SK-N-SH (cell line): Measurements from ENCODE around the gene CCDC192. TPM values are rescaled to one million over a fixed set of nuclear protein-coding genes. Genes with fewer than 3 reads are reported as not detected.
"Not testable (repeated sequence)": the region's sequence is repeated elsewhere in the genome, so short reads cannot be mapped to it uniquely, and the experiment has no call there.

Experiments
- CTCF ChIA-PET: fragments of 300-600, 350-600 bp; formaldehyde crosslinking; extraction: SDS; loops from one replicate; lab custom pipeline; 2021; lab: Yijun Ruan, JAX
- POLR2A ChIA-PET: fragments of 350-600 bp; sonication (Branson Sonifier 250); formaldehyde crosslinking; extraction: SDS; loops from one replicate; lab custom pipeline; 2020; ENCODE audit warnings: antibody characterized with exemption, inconsistent platforms; lab: Yijun Ruan, JAX
- DNase-seq: peaks from one replicate; pipeline ENCODE4 v3.0.0; 2012
- H2AFZ ChIP-seq: fragments of 200-600 bp; sonication (generic); 2 replicates; pipeline ENCODE4 v1.8.1; 2016; ENCODE audit warnings: antibody characterized with exemption, mild to moderate bottlenecking, low read depth
- H3F3A ChIP-seq: fragments of 200-600 bp; sonication (generic); replicated peaks from 2 replicates; pipeline ENCODE3; 2016; ENCODE audit warnings: antibody characterized with exemption, mild to moderate bottlenecking; ENCODE audit not compliant: insufficient read depth
- H3K27ac ChIP-seq, 2 experiments: fragments of 200-500 bp in 1 of 2; fragments of 200-600 bp in 1 of 2; sonication (Bioruptor generic) in 1 of 2; sonication (generic), shearing (Covaris generic) in 1 of 2; 2 replicates each; pipeline versions ENCODE4 v1.5.1 to v1.6.1; 2014 to 2016; ENCODE audit warnings: low read depth in 2 of 2, inconsistent platforms in 1 of 2, low read length in 1 of 2, mild to moderate bottlenecking in 1 of 2, mixed read lengths in 1 of 2
- H3K27me3 ChIP-seq: fragments of 200-600 bp; sonication (generic), shearing (Covaris generic); 2 replicates; pipeline ENCODE4 v1.6.1; 2016; ENCODE audit warnings: mixed run types; ENCODE audit not compliant: insufficient read depth
- H3K36me3 ChIP-seq, 2 experiments: fragments of 200-500 bp in 1 of 2; fragments of 200-600 bp in 1 of 2; sonication (Bioruptor generic) in 1 of 2; sonication (generic) in 1 of 2; replicated peaks in 1 of 2; 2 replicates each; pipeline versions ENCODE3 to v1.5.1; 2014 to 2016; ENCODE audit warnings: low read length in 1 of 2, mild to moderate bottlenecking in 1 of 2; ENCODE audit not compliant: insufficient read depth in 2 of 2, control insufficient read depth in 1 of 2
- H3K4me1 ChIP-seq, 2 experiments: fragments of 200-500 bp in 1 of 2; fragments of 200-600 bp in 1 of 2; sonication (Bioruptor generic) in 1 of 2; sonication (generic), shearing (Covaris generic) in 1 of 2; 2 replicates each; pipeline versions ENCODE4 v1.5.1 to v1.6.1; 2014 to 2016; ENCODE audit warnings: low read depth in 1 of 2, low read length in 1 of 2, mixed run types in 1 of 2; ENCODE audit not compliant: insufficient read depth in 2 of 2, control insufficient read depth in 1 of 2
- H3K4me2 ChIP-seq: fragments of 200-600 bp; sonication (generic), shearing (Covaris generic); 2 replicates; pipeline ENCODE4 v1.6.1; 2017; ENCODE audit warnings: mixed run types
- H3K4me3 ChIP-seq, 2 experiments: fragments of 200-500 bp in 1 of 2; fragments of 200-600 bp in 1 of 2; sonication (Bioruptor generic) in 1 of 2; sonication (generic), shearing (Covaris generic) in 1 of 2; 2 replicates each; pipeline versions ENCODE4 v1.5.1 to v1.8.1; 2014 to 2016; ENCODE audit warnings: low read depth in 2 of 2, inconsistent platforms in 1 of 2, low read length in 1 of 2, mild to moderate bottlenecking in 1 of 2, mixed read lengths in 1 of 2, moderate library complexity in 1 of 2
- H3K79me2 ChIP-seq: fragments of 200-600 bp; sonication (generic); 2 replicates; pipeline ENCODE4 v1.8.1; 2017; ENCODE audit warnings: mild to moderate bottlenecking; ENCODE audit not compliant: insufficient read depth
- H3K9ac ChIP-seq: fragments of 200-600 bp; sonication (generic); 2 replicates; pipeline ENCODE4 v1.6.1; 2017; ENCODE audit warnings: mixed run types
- H3K9me2 ChIP-seq: fragments of 200-600 bp; sonication (generic); 2 replicates; pipeline ENCODE4 v1.6.1; 2017; ENCODE audit warnings: mixed run types
- H3K9me3 ChIP-seq: fragments of 200-600 bp; sonication (generic); 2 replicates; pipeline ENCODE4 v1.6.1; 2017; ENCODE audit warnings: mixed run types, mild to moderate bottlenecking, moderate library complexity
- H4K20me1 ChIP-seq: fragments of 200-600 bp; sonication (generic); 2 replicates; pipeline ENCODE4 v1.6.1; 2017; ENCODE audit warnings: mild to moderate bottlenecking, mixed run types; ENCODE audit not compliant: insufficient read depth
- CTCF ChIP-seq: fragments of 200-600 bp; sonication (generic); IDR thresholded peaks from 2 replicates; pipeline ENCODE4 v1.6.1; 2017; ENCODE audit warnings: antibody characterized with exemption, mild to moderate bottlenecking, moderate library complexity
- FOXJ3 ChIP-seq: sonication (generic); formaldehyde crosslinking; IDR thresholded peaks from 2 replicates; pipeline ENCODE4 v1.5.1; 2020; ENCODE audit warnings: mild to moderate bottlenecking, missing genetic modification reagents
- MXI1 ChIP-seq: IDR thresholded peaks from 2 replicates; pipeline ENCODE4 v1.6.1; 2012; ENCODE audit warnings: mild to moderate bottlenecking, low read depth, low read length, improper control_type of control experiment
- PBX3 ChIP-seq: IDR thresholded peaks from 2 replicates; pipeline ENCODE4; 2012
- RCOR1 ChIP-seq: fragments of 150-350 bp; IDR thresholded peaks from 2 replicates; pipeline ENCODE4 v1.6.1; 2017; ENCODE audit warnings: antibody characterized with exemption, low read length
- RFX5 ChIP-seq: IDR thresholded peaks from 2 replicates; pipeline ENCODE4 v1.6.1; 2012; ENCODE audit warnings: mild to moderate bottlenecking, improper control_type of control experiment, low read length
- SMC3 ChIP-seq: IDR thresholded peaks from 2 replicates; pipeline ENCODE4 v1.6.1; 2012; ENCODE audit warnings: low read depth, low read length, improper control_type of control experiment
- TEAD4 ChIP-seq: IDR thresholded peaks from 2 replicates; pipeline ENCODE4 v1.4.0; 2012; ENCODE audit warnings: mild to moderate bottlenecking, borderline replicate concordance; ENCODE audit not compliant: insufficient read depth
- WGBS: methylation state at CpG from one replicate; pipeline ENCODE4 v1.1.6; 2017; ENCODE audit warnings: low lambda C conversion rate; 5-methylcytosine and 5-hydroxymethylcytosine counted together
- polyA plus RNA-seq, 3 experiments: library from polyadenylated mRNA; depleted of rRNA; stranded (reverse); fragments of >200 nt; gene quantifications; 2 replicates each; pipeline ENCODE4 v1.2.3, GENCODE V29; 2012
- TF ChIP-seq, protein P1 (sequence below): IDR thresholded peaks from 2 replicates; pipeline ENCODE4 v1.6.1; 2012; ENCODE audit warnings: mild to moderate bottlenecking, low read depth, low read length, moderate library complexity
- TF ChIP-seq, protein P2 (sequence below): IDR thresholded peaks from 2 replicates; pipeline ENCODE4 v1.4.0; 2012; ENCODE audit warnings: low read depth, borderline replicate concordance

The CCDC192 gene
- polyA plus RNA-seq, 1 of the 3 experiments (the other 2 are of a cell fraction) = not detected

- H3K9me2 ChIP-seq = no peaks in the 10 kb centered on the region
- peaks cover 11% of the 10 kb centered on the region; the same call in 1 of the 2 replicates for H3K9me3 ChIP-seq
- H4K20me1 ChIP-seq = no peaks in the 10 kb centered on the region
- no peaks in the 10 kb centered on the region for H3F3A ChIP-seq
- TF ChIP-seq, protein P1, sequence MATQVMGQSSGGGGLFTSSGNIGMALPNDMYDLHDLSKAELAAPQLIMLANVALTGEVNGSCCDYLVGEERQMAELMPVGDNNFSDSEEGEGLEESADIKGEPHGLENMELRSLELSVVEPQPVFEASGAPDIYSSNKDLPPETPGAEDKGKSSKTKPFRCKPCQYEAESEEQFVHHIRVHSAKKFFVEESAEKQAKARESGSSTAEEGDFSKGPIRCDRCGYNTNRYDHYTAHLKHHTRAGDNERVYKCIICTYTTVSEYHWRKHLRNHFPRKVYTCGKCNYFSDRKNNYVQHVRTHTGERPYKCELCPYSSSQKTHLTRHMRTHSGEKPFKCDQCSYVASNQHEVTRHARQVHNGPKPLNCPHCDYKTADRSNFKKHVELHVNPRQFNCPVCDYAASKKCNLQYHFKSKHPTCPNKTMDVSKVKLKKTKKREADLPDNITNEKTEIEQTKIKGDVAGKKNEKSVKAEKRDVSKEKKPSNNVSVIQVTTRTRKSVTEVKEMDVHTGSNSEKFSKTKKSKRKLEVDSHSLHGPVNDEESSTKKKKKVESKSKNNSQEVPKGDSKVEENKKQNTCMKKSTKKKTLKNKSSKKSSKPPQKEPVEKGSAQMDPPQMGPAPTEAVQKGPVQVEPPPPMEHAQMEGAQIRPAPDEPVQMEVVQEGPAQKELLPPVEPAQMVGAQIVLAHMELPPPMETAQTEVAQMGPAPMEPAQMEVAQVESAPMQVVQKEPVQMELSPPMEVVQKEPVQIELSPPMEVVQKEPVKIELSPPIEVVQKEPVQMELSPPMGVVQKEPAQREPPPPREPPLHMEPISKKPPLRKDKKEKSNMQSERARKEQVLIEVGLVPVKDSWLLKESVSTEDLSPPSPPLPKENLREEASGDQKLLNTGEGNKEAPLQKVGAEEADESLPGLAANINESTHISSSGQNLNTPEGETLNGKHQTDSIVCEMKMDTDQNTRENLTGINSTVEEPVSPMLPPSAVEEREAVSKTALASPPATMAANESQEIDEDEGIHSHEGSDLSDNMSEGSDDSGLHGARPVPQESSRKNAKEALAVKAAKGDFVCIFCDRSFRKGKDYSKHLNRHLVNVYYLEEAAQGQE = no peak
- TF ChIP-seq PBX3 (no peak), MXI1 (no peak), RCOR1 (no peak), FOXJ3 (CRISPR knock-in tag) (no peak), CTCF (no peak), SMC3 (no peak), RFX5 (no peak), TEAD4 (no peak)
- TF ChIP-seq, protein P2, sequence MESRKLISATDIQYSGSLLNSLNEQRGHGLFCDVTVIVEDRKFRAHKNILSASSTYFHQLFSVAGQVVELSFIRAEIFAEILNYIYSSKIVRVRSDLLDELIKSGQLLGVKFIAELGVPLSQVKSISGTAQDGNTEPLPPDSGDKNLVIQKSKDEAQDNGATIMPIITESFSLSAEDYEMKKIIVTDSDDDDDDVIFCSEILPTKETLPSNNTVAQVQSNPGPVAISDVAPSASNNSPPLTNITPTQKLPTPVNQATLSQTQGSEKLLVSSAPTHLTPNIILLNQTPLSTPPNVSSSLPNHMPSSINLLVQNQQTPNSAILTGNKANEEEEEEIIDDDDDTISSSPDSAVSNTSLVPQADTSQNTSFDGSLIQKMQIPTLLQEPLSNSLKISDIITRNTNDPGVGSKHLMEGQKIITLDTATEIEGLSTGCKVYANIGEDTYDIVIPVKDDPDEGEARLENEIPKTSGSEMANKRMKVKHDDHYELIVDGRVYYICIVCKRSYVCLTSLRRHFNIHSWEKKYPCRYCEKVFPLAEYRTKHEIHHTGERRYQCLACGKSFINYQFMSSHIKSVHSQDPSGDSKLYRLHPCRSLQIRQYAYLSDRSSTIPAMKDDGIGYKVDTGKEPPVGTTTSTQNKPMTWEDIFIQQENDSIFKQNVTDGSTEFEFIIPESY = no peak
- H3K27ac ChIP-seq = no peak overlapping the region
- CTCF ChIA-PET = no interaction called here
- H3K27me3 ChIP-seq = no peaks in the 10 kb centered on the region
- no peak overlapping the region for H3K4me3 ChIP-seq
- no peak overlapping the region for H3K9ac ChIP-seq
- 28% methylated on average over 1 of the region's 1 CpG for WGBS
- DNase-seq = no peak
- no peak overlapping the region for H3K4me2 ChIP-seq
- POLR2A ChIA-PET = no interaction called here
- no peaks in the 10 kb centered on the region for H3K4me1 ChIP-seq
- H2AFZ ChIP-seq = no peak overlapping the region
- no peaks in the 10 kb centered on the region for H3K79me2 ChIP-seq
- no peaks in the 10 kb centered on the region for H3K36me3 ChIP-seq
These were observed 88.2 kb downstream of the CCDC192 start for GRCh38 chr5:127791439-127791838.

GRCh38 chr5:127791908-127792307, 88.7 kb downstream of the CCDC192 start:
- H3K36me3 ChIP-seq, POLR2A ChIA-PET, H3K4me3 ChIP-seq, DNase-seq, H4K20me1 ChIP-seq, CTCF ChIA-PET, H2AFZ ChIP-seq, H3K9ac ChIP-seq, H3K27ac ChIP-seq, H3K27me3 ChIP-seq, H3K4me1 ChIP-seq, H3F3A ChIP-seq, H3K79me2 ChIP-seq, H3K9me2 ChIP-seq, H3K4me2 ChIP-seq: not testable (repeated sequence)
- 24% methylated on average over 2 of the region's 2 CpGs for WGBS
- H3K9me3 ChIP-seq = peaks cover 11% of the 10 kb centered on the region; the same call in 1 of the 2 replicates
